MM.1S (cell line): ENCODE data around the gene CFAP298.
"Not testable (repeated sequence)": the region's sequence is repeated elsewhere in the genome, so short reads cannot be mapped to it uniquely, and the experiment has no call there.

ENCODE experiments used
- CTCF ChIP-seq: fragments of 300-600 bp; sonication (generic); IDR thresholded peaks from 2 replicates; pipeline ENCODE4 v1.5.1; 2016; ENCODE audit warnings: antibody characterized with exemption, low read length, mixed read lengths
- EZH2 ChIP-seq: fragments of 300-600 bp; sonication (generic); optimal IDR thresholded peaks from 2 replicates; pipeline ENCODE3; 2017; ENCODE audit warnings: low read depth, mild to moderate bottlenecking, antibody characterized with exemption, low read length, mixed read lengths

- TF ChIP-seq CTCF, EZH2: not testable (repeated sequence)
Measured at GRCh38 chr21:32610940-32611339, 1.2 kb downstream of the CFAP298 start.
